Endometrial microvascular endothelial cells (primary cell): Measurements from ENCODE around the gene MIS18BP1. TPM values are rescaled to one million over a fixed set of nuclear protein-coding genes. Genes with fewer than 3 reads are reported as not detected.
"Not testable (repeated sequence)": the region's sequence is repeated elsewhere in the genome, so short reads cannot be mapped to it uniquely, and the experiment has no call there.

Experiments used
- in situ Hi-C: cut with HindIII; loops from 2 replicates; pipeline ENCODE4 v1.10.0; 2017; ENCODE audit warnings: low sequenced_read_pairs, low pct_unique_long_range_greater_than_20kb; ENCODE audit errors: inconsistent ontology term
- total RNA-seq: library from RNA; depleted of rRNA; stranded (reverse); fragments of >200 nt; gene quantifications from one replicate; pipeline ENCODE4 v1.2.3, GENCODE V29; 2015; ENCODE audit errors: inconsistent ontology term

Gene MIS18BP1
- total RNA-seq, result 31.1 TPM

DNA sequence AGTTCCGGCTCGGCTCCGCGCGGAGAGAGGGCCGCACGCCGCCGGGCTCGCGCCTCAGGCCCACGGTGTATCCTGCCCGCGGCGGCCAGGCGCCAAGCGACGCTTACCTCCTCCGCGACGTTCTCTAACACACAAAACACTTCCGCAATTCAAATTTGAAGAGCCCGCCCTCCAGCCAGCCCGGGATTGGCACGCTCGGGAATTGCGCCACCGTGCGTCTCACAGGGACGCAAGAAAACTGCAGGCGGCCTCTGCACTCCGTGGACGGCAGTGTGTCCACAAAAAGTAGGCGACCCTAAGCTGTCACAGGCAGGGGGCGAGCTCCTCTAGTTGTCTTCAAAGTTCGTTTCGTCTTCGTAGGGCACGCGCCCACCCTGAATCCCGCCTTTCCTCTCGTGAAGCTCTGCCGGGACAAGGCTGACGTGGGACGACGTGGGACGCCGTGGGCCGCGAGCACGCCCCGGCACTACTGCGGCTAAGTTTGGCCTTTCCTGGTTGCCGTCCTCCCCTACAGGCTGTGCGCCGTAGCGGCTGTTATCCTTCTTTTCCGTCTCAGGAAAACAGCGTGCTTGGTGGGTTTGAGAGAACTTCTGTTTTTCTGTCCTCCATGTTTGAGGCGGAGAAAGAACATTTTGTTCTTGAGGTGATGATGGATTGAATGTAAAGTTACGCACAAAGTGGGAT is at the start of gene MIS18BP1:
MIS18BP1 (minus strand) TSS at position 133 of the 684 bp plus-strand sequence. CDS start 5,916 bp downstream, outside the sequence.
- in situ Hi-C loops, result no loop called here

GRCh38 chr14:45298423-45299117 is 45.6 kb upstream of the MIS18BP1 start:
- in situ Hi-C loops, result no loop called here

DNA sequence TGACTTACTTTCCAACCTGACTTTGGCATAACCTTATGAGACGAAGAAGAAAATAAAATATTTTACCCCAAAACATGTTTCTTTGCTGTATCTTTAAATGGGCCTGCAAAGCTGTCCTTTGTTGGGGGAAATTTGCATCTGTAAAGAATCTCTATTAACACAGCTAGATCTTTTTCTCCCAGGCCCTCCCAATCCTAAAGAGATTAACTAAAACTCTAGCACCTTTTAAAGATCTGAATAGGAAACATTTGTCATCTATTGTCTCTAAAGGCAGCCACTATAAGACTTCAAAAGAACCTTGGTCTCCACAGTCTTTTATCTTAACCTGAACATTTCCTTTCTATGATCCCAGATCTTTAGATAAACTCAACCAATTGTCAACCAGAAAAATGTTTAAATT is 41.8 kb upstream of the MIS18BP1 start:
- in situ Hi-C loops, result not testable (repeated sequence)

GRCh38 chr14:45290547-45290946 is 37.5 kb upstream of the MIS18BP1 start:
- in situ Hi-C loops, result no loop called here

DNA sequence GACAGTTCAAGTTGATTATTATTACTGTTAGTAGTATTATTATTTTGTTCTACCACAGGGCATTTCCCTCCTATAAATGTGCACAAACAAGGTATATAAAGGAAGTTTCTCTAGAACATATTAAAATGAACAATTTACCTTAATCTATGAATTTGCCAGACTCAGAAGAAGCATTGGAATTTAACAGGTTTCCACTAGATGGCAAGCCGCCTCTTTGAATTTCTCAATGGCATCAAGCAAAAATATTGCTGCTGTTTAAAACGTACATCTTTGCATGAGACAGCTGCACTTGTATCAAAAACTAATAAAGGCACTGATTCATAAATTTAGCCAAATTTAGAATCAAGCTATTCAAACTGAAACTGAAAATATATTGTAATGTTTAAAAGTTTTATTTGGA is 34.6 kb upstream of the MIS18BP1 start:
- in situ Hi-C loops, result no loop called here

DNA sequence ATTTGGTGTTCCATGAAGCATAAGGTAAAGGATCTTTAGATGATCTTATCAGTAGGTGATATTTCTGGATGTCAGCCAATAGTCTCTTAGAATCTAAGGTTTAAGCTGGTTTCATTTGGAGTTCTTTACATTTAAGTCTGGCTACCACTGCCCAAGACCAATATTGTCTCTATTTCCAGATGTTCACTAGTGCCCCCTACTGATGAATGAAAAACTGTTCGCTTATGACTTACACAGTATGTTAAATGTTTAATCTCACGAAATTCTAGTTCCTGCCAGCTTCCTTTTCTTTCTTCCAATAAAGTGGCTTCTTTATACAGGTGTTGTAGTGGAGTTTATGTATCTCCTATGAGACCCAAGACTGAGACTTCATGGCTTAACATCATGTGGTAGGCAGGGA is 31.8 kb upstream of the MIS18BP1 start:
- in situ Hi-C loops, result no loop called here

DNA sequence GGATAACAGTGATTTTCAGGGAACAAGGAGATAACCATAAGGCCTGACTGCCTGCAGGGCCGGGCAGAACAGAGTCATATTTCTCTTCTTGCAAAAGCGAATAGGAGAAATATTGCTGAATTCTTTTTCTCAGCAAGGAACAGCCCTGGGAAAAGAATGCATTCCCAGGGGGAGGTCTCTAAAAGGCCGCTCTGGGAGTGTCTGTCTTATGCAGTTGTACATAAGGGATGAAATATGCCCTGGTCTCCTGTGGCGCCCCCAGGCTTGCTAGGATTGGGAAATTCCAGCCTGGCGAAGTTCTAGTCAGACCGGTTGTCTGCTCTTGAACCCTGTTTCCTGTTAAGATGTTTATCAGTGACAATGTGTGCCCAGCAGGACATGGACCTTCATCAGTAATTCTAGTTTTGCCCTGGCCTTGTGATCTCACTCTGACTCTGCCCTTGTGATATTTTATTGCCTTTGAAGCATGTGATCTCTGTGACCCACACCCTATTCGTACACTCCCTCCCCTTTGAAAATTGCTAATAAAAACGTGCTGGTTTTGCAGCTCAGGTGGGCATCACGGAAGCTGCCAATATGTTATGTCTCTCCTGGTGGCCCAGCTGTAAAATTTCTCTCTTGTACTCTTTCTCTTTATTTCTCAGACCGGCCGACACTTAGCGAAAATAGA is 28.9 kb upstream of the MIS18BP1 start:
- in situ Hi-C loops, result not testable (repeated sequence)

- in situ Hi-C loops, result no loop called here
Observed at GRCh38 chr14:45271858-45272537, 19.0 kb upstream of the MIS18BP1 start.

DNA sequence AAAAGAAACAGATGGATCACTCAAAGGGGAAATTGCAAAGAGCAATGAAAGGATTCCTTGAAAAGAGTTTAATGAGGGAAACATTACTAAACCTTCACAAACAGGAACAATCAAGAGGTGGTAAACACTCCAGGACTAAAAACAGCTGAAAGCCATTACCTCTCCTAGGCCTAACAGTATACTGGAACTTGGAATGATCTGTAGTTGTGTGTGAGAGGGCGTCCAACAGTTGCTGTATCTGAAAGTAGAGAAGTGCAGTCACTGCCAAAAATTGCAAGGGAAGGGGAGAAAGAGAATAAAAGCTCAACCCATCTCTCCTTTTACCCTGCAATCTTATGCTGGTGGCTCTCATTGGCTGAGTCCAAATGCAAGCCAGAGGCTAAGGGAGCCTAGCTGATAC is 17.0 kb upstream of the MIS18BP1 start:
- in situ Hi-C loops, result no loop called here

DNA sequence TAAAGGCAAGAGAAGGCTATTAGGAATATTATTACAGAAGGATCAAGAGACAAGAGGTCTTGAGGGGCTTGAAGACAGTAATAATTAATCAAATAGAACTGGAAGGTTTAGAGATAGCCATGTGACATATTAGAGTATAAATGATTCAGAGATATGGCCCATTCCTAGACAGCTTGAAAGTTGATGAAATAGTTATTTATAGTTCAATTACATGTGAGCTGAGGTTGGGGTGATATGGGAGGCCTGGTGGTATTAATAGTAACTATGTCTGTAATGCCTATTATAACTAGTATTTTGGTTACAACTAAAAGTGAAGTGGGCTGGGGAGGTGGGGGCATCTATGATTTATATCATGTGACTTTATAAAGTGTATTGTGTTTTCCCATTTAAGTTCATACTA is 14.1 kb upstream of the MIS18BP1 start:
- in situ Hi-C loops, result no loop called here

GRCh38 chr14:45262637-45263036 is 9.6 kb upstream of the MIS18BP1 start:
- in situ Hi-C loops, result no loop called here

GRCh38 chr14:45261209-45261608 is 8.2 kb upstream of the MIS18BP1 start:
- in situ Hi-C loops, result no loop called here

DNA sequence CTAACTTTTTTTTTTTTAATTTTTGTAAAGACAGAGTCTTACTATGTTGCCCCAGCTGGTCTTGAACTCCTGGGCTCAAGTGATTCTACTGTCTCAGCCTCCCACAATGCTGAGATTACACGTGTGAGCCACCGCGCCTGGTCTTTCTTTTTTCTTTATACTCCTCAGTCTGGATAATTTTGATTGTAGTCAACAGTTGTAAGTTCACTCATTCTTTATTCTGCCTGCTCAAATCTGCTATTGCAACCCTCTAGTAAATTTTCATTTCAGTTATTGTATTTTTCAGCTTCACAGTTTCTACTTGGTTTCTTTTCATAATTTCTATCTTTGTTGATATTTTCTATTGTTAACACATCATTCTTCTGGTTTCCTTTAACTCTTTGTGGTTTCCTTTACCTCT is 5.8 kb upstream of the MIS18BP1 start:
- in situ Hi-C loops, result no loop called here

DNA sequence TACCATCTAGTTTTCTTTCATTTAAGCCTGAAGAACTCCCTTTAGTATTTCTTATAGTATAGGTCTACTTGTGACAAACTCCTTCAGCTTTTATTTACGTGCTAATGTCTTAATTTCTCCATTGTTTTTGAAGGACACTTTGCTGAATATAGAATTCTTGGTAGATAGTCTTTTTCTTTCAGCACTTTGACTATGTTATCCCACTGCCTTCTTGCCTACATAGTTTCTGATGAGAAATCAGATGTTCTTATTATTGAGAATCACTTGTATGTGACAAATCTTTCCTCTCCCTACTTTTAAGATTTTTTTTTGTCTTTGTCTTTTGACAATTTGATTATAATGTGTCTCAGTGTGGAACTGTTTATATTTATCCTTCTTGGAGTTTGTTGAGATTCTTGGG is 5.1 kb upstream of the MIS18BP1 start:
- in situ Hi-C loops, result no loop called here

GRCh38 chr14:45254771-45255170 is 1.8 kb upstream of the MIS18BP1 start:
- in situ Hi-C loops, result no loop called here

- in situ Hi-C loops, result no loop called here
Observed at GRCh38 chr14:45253754-45254310, 830 bp upstream of the MIS18BP1 start.

DNA sequence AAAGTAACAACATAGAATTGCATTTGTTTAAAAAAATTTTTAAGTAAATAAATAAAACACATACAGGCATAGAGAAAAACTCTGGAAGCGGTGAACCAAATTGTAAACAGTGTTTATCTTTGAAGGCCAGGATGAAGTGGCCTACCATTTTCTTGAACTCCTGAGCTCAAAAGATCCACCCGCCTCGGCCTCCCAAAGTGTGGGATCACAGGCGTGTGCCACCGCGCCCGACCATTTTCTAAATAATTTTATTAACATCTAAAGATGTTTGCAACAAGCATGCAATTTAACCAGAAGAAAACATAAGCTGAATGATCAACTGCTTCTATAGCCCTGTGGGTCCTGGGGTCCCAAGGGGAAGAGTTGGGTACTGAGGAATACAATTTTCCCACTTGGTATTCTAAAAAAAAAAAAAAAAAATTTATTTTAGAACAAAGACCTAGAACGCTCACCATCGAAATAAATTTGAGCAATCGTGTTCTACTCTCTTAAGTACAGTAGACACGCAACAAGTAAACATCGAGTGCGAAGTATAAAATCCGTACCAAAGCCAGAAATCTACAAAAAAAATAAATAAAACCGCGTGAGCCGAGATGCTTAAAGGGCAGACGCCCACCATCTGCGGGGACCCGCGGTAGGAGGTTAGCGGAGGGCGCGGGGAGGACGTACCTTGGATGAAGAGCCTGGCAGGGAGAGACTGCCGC is 484 bp downstream of the MIS18BP1 start:
- in situ Hi-C loops, result no loop called here

DNA sequence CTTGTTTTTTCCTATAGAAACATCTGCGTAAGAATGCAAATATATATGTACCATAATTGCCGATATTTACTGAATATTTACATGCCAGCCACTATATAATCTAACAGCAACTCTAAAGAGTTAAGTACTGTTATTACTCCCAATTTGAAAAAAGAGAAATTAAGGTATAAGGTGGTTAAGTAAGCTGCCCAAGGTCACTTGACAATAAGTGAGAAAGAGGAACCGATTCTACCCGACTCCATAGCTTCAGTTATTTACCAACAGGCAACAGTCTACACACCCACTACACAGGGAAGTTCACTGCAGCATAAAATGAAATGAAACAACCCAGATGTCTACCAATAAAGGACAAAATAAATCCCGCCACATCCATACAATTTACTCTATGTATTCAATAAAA is 1.1 kb downstream of the MIS18BP1 start:
- in situ Hi-C loops, result no loop called here
